Breast epithelium (tissue), 4 donors: ENCODE data around the gene ARHGAP44. TPM values are rescaled to one million over a fixed set of nuclear protein-coding genes. Genes with fewer than 3 reads are reported as not detected.

Source experiments
- DNase-seq, 2 donors: peaks; one replicate each; pipeline ENCODE4 v3.0.0-alpha.2; 2019; ENCODE audit warnings: low spot score in 2 of 2
- H3K27ac ChIP-seq, 2 donors: fragments of 200-600 bp; sonication (generic) in 1 of 2; one replicate each; pipeline ENCODE4 v1.5.1; 2016 to 2019; ENCODE audit warnings: mild to moderate bottlenecking in 1 of 2
- H3K27me3 ChIP-seq, 2 donors: fragments of 200-600 bp; sonication (generic) in 1 of 2; one replicate each; pipeline versions ENCODE4 v1.5.1 to v1.6.0; 2017 to 2019; ENCODE audit warnings: control low read depth in 1 of 2, mild to moderate bottlenecking in 1 of 2
- H3K36me3 ChIP-seq: fragments of 200-600 bp; one replicate; pipeline ENCODE4 v1.5.1; 2019
- H3K4me1 ChIP-seq, 2 donors: fragments of 200-600 bp; sonication (generic); one replicate each; pipeline ENCODE4 v1.5.1; 2016 to 2019; ENCODE audit warnings: control low read depth in 1 of 2
- H3K4me3 ChIP-seq, 3 donors: fragments of 200-600 bp; sonication (generic); 1 replicate in 2 of 3; 2 replicates in 1 of 3; pipeline ENCODE4 v1.5.1; 2016 to 2019; ENCODE audit warnings: mild to moderate bottlenecking in 3 of 3, moderate library complexity in 2 of 3
- H3K9me3 ChIP-seq, 2 donors: fragments of 200-600 bp; sonication (generic) in 1 of 2; one replicate each; pipeline ENCODE4 v1.5.1; 2016 to 2019; ENCODE audit warnings: control low read depth in 1 of 2
- CTCF ChIP-seq, 3 donors: fragments of 450-650 bp; IDR thresholded peaks; one replicate each; pipeline ENCODE4 v1.5.1; 2016 to 2017; ENCODE audit warnings: antibody characterized with exemption in 3 of 3, mild to moderate bottlenecking in 3 of 3, moderate library complexity in 3 of 3
- POLR2A ChIP-seq: fragments of 450-650 bp; IDR thresholded peaks from one replicate; pipeline ENCODE4 v1.6.1; 2016; ENCODE audit warnings: antibody characterized with exemption, mild to moderate bottlenecking, moderate library complexity
- POLR2AphosphoS5 ChIP-seq, 3 donors: sonication (generic); formaldehyde crosslinking; IDR thresholded peaks; one replicate each; pipeline ENCODE4 v1.6.1; 2017; ENCODE audit warnings: antibody characterized with exemption in 3 of 3
- intact Hi-C: fragments of 100-400 bp; cut with DNase I; formaldehyde crosslinking; loops from one replicate; pipeline ENCODE4 v1.15.1; 2023; ENCODE audit warnings: low total_unique reads
- total RNA-seq, 3 donors: library from RNA; depleted of rRNA; stranded (reverse); fragments of >200 nt; gene quantifications; one replicate each; pipeline ENCODE4 v1.1.0, GENCODE V29; 2016

Gene ARHGAP44
- total RNA-seq, 3 donors from 2014 or later, result 2.4 to 13.0 (median 4.9) TPM

GRCh38 chr17:13024526-13025257, 235.4 kb downstream of the ARHGAP44 start:
- intact Hi-C loops, result no loop called here
- Histone ChIP-seq H3K36me3 (no peaks in the 10 kb centered on the region), H3K27ac (no peak overlapping the region), H3K9me3 (no peaks in the 10 kb centered on the region), H3K4me1 (no peaks in the 10 kb centered on the region), H3K4me3 (peak overlapping the region in 2 of 3 donors; percentile 20 to 49), H3K27me3 (no peaks in the 10 kb centered on the region)
- no peak for DNase-seq
- TF ChIP-seq CTCF (IDR thresholded peaks at IDR 0.05) (peak in 2 of 3 donors; percentile 53 to 62), POLR2AphosphoS5 (IDR thresholded peaks at IDR 0.05) (no peak)

GRCh38 chr17:13025258-13025627, 235.9 kb downstream of the ARHGAP44 start:
- no peak overlapping the region for H3K27ac ChIP-seq
- no peaks in the 10 kb centered on the region for H3K27me3 ChIP-seq
- H3K4me3 ChIP-seq, result no peak overlapping the region
- no peaks in the 10 kb centered on the region for H3K9me3 ChIP-seq
- H3K36me3 ChIP-seq, result no peaks in the 10 kb centered on the region
- intact Hi-C loops, result no loop called here
- DNase-seq, result no peak
- no peaks in the 10 kb centered on the region for H3K4me1 ChIP-seq
- TF ChIP-seq CTCF (IDR thresholded peaks at IDR 0.05), result no peak
- TF ChIP-seq POLR2AphosphoS5 (IDR thresholded peaks at IDR 0.05), result no peak
- no peak for TF ChIP-seq POLR2A

GRCh38 chr17:13025687-13026086, 236.4 kb downstream of the ARHGAP44 start:
- DNase-seq, result no peak
- intact Hi-C loops, result no loop called here
- no peaks in the 10 kb centered on the region for H3K36me3 ChIP-seq
- no peaks in the 10 kb centered on the region for H3K27me3 ChIP-seq
- H3K9me3 ChIP-seq, result no peaks in the 10 kb centered on the region
- no peaks in the 10 kb centered on the region for H3K4me1 ChIP-seq
- H3K27ac ChIP-seq, result no peak overlapping the region
- no peak overlapping the region for H3K4me3 ChIP-seq
- no peak for TF ChIP-seq POLR2AphosphoS5 (IDR thresholded peaks at IDR 0.05)
- TF ChIP-seq POLR2A, result no peak
- TF ChIP-seq CTCF (IDR thresholded peaks at IDR 0.05), result no peak

- Histone ChIP-seq H3K4me3 (no peak overlapping the region), H3K27ac (no peak overlapping the region), H3K27me3 (no peaks in the 10 kb centered on the region), H3K36me3 (no peaks in the 10 kb centered on the region), H3K4me1 (no peaks in the 10 kb centered on the region), H3K9me3 (no peaks in the 10 kb centered on the region)
- DNase-seq, result no peak
- intact Hi-C loops, result no loop called here
- TF ChIP-seq POLR2A, result no peak
- TF ChIP-seq POLR2AphosphoS5 (IDR thresholded peaks at IDR 0.05), result no peak
- TF ChIP-seq CTCF (IDR thresholded peaks at IDR 0.05), result no peak
Measured at GRCh38 chr17:13027246-13027645, 237.9 kb downstream of the ARHGAP44 start.

GRCh38 chr17:13029340-13029739, 240.0 kb downstream of the ARHGAP44 start:
- TF ChIP-seq CTCF (IDR thresholded peaks at IDR 0.05) (no peak), POLR2A (no peak), POLR2AphosphoS5 (IDR thresholded peaks at IDR 0.05) (no peak)

More at GRCh38 chr17:13029340-13029739, 240.0 kb downstream of the ARHGAP44 start:
- intact Hi-C loops, result no loop called here
- no peaks in the 10 kb centered on the region for H3K27me3 ChIP-seq
- H3K9me3 ChIP-seq, result no peaks in the 10 kb centered on the region
- no peaks in the 10 kb centered on the region for H3K36me3 ChIP-seq
- H3K4me1 ChIP-seq, result no peaks in the 10 kb centered on the region
- no peak overlapping the region for H3K4me3 ChIP-seq
- H3K27ac ChIP-seq, result no peak overlapping the region
- DNase-seq, result no peak
